GM12878 (cell line): ENCODE results near the gene TET1. TPM values are rescaled to one million over a fixed set of nuclear protein-coding genes. Genes with fewer than 3 reads are reported as not detected.

Experiments used
- HDAC2 ChIP-seq: fragments of 200-600 bp; sonication (generic); IDR thresholded peaks from 2 replicates; pipeline ENCODE4 v1.6.1; 2017
- KLF5 ChIP-seq: fragments of 450-650 bp; IDR thresholded peaks from 2 replicates; pipeline ENCODE4 v1.6.1; 2014; ENCODE audit warnings: mild to moderate bottlenecking; ENCODE audit not compliant: partially characterized antibody
- LARP7 ChIP-seq: fragments of 450-650 bp; IDR thresholded peaks from 2 replicates; pipeline ENCODE4 v1.6.1; 2017; ENCODE audit warnings: mild to moderate bottlenecking
- MEF2B ChIP-seq: fragments of 450-650 bp; IDR thresholded peaks from 2 replicates; pipeline ENCODE4 v1.6.1; 2018; ENCODE audit warnings: mild to moderate bottlenecking, moderate library complexity; ENCODE audit not compliant: partially characterized antibody, poor library complexity, severe bottlenecking
- MTA2 ChIP-seq: fragments of 450-650 bp; IDR thresholded peaks from 2 replicates; pipeline ENCODE4 v1.6.1; 2016; ENCODE audit warnings: low read depth, mild to moderate bottlenecking, moderate library complexity
- MTA3 ChIP-seq: IDR thresholded peaks from 2 replicates; pipeline ENCODE4 v1.6.1; 2012; ENCODE audit warnings: low read length, inconsistent platforms, borderline replicate concordance
- MXI1 ChIP-seq: fragments of 150-350 bp; IDR thresholded peaks from 2 replicates; pipeline ENCODE4 v1.6.1; 2011; ENCODE audit warnings: low read depth, mild to moderate bottlenecking, inconsistent platforms, low read length, improper control_type of control experiment
- MYB ChIP-seq: fragments of 150-350 bp; IDR thresholded peaks from 2 replicates; pipeline ENCODE4 v1.6.1; 2014; ENCODE audit warnings: mild to moderate bottlenecking, low read depth, low read length, borderline replicate concordance
- MYC ChIP-seq: IDR thresholded peaks from 2 replicates; pipeline ENCODE4 v1.6.1; 2011; ENCODE audit warnings: mild to moderate bottlenecking, low read length, moderate library complexity, inconsistent platforms; ENCODE audit not compliant: insufficient read depth, insufficient replicate concordance, insufficient read length, severe bottlenecking
- NBN ChIP-seq: fragments of 450-650 bp; IDR thresholded peaks from 2 replicates; pipeline ENCODE4 v1.6.1; 2016
- NFYB ChIP-seq: IDR thresholded peaks from 2 replicates; pipeline ENCODE4 v1.6.1; 2011; ENCODE audit warnings: low read depth, mild to moderate bottlenecking, low read length, improper control_type of control experiment, moderate library complexity; ENCODE audit not compliant: insufficient read depth
- NR2C1 ChIP-seq: fragments of 450-650 bp; IDR thresholded peaks from 2 replicates; pipeline ENCODE4 v1.6.1; 2017; ENCODE audit warnings: antibody characterized with exemption, mild to moderate bottlenecking, moderate library complexity
- NRF1 ChIP-seq: conservative IDR thresholded peaks from 2 replicates; pipeline ENCODE4 v1.6.1; 2011; ENCODE audit warnings: mild to moderate bottlenecking, low read depth, low read length, improper control_type of control experiment
- POLR2A ChIP-seq: IDR thresholded peaks from 2 replicates; pipeline ENCODE4 v1.6.1; 2011; ENCODE audit warnings: low read depth, mild to moderate bottlenecking, low read length
- SIN3A ChIP-seq: IDR thresholded peaks from 2 replicates; pipeline ENCODE4 v1.6.1; 2012; ENCODE audit warnings: low read depth, low read length, improper control_type of control experiment
- SMARCA5 ChIP-seq: fragments of 450-650 bp; IDR thresholded peaks from 2 replicates; pipeline ENCODE4 v1.6.1; 2017; ENCODE audit warnings: mild to moderate bottlenecking
- SUPT20H ChIP-seq: IDR thresholded peaks from 2 replicates; pipeline ENCODE4 v1.6.1; 2011; ENCODE audit warnings: low read depth, mild to moderate bottlenecking, low read length, moderate library complexity, borderline replicate concordance; ENCODE audit not compliant: control insufficient read depth
- ZNF24 ChIP-seq: fragments of 450-650 bp; IDR thresholded peaks from 2 replicates; pipeline ENCODE4 v1.6.1; 2017; ENCODE audit warnings: antibody characterized with exemption, mild to moderate bottlenecking
- ZZZ3 ChIP-seq: IDR thresholded peaks from 2 replicates; pipeline ENCODE4 v1.6.1; 2011; ENCODE audit warnings: low read depth; ENCODE audit not compliant: control insufficient read depth, insufficient read length
- polyA plus RNA-seq, 11 experiments: library from polyadenylated mRNA; depleted of rRNA in 4 of 11; unstranded in 6 of 11; stranded (reverse) in 5 of 11; fragments of >200 nt; fragmentation: Nextera tagmentation in 4 of 11; fragmentation: Illumina TruSeq in 1 of 11; extraction: Ambion mirVana in 4 of 11; extraction: Trizol in 1 of 11; gene quantifications; 1 replicate in 1 of 11; 2 replicates in 10 of 11; pipeline versions ENCODE4 v1.2.1 to v1.2.3, GENCODE V29; 2011 to 2016; ENCODE audit warnings: inconsistent platforms in 2 of 11, missing spikeins in 2 of 11, low read depth in 1 of 11
- total RNA-seq, 4 experiments: library from RNA; depleted of rRNA in 3 of 4; stranded (reverse); fragments of >200 nt in 3 of 4; fragmentation: Illumina TruSeq in 1 of 4; extraction: Trizol in 1 of 4; gene quantifications; 2 replicates each; pipeline versions ENCODE4 v1.2.1 to v1.2.3, GENCODE V29; 2013 to 2021
- TF ChIP-seq, protein P1 (sequence below): fragments of 450-650 bp; conservative IDR thresholded peaks from 2 replicates; pipeline ENCODE4 v1.6.1; 2017; ENCODE audit warnings: mild to moderate bottlenecking, moderate library complexity
- TF ChIP-seq, protein P2 (sequence below): fragments of 450-650 bp; IDR thresholded peaks from 2 replicates; pipeline ENCODE4 v1.6.1; 2017; ENCODE audit warnings: mild to moderate bottlenecking, low read depth, inconsistent platforms; ENCODE audit not compliant: poor library complexity, severe bottlenecking
- TF ChIP-seq, protein P3 (sequence below): fragments of 450-650 bp; IDR thresholded peaks from 2 replicates; pipeline ENCODE4 v1.6.1; 2018; ENCODE audit warnings: mild to moderate bottlenecking, low read depth, moderate library complexity; ENCODE audit not compliant: partially characterized antibody

Gene TET1
- total and polyA plus RNA-seq, 10 of the 15 experiments (the other 5 are each of a cell fraction or from before 2014, with no cell fraction given) = 0.22 to 1.4 (median 0.60) TPM

DNA sequence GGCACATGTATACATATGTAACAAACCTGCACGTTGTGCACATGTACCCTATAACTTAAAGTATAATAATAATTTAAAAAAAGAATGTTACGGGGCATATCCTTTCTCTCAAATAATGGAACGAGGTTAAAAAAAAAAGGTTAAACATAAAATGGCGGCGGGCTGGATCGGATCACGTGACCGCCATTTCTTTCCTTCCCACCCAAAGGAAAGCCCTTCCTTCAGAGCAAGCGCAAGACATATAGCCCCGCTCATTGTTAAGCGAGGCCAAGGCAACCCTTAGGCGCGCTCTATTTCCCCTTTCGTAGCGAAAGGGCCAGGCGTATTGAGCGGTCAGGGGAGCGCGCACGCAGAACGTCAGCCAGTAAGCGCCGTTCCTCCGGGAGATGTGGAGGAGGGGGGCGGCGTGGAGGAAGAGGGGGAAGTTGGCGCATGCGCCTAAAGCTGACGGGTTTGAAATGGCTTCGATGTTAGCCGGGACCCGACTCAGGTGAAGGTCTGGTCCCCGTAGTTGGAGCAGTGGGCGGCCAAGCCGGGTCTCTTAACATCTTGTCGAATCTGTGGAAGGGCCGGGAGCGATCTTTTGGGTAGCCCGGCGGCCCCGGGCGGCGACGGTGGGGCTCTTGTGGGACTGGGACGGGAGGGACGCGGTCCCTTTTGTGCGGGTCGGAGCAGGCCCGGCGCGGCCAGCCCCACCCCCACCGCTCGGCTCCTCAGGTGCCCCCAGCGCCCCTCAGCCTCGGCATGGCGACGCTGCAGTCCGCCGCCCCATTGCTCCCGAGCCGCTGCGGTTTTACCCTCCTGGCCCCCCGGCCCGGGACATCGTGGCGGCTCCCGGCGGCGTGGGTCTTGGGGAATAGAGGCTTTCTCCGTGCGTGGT, 160.9 kb downstream of the TET1 start, which contains the start of gene CCAR1 (continued):
- TF ChIP-seq NRF1 (peak; percentile 24; the same call in 1 of the 2 replicates), MEF2B (no peak), MYC (peak; percentile 53), POLR2A (peak; percentile 86), LARP7 (peak; percentile 73), ZNF24 (peak; percentile 46; the same call in 1 of the 2 replicates), KLF5 (peak; percentile 16), SUPT20H (no peak), NBN (peak; percentile 85), SIN3A (no peak), MXI1 (0 out of 2 replicates have a peak, but pooled peaks have one; percentile 36), SMARCA5 (0 out of 2 replicates have a peak, but pooled peaks have one; percentile 52), NFYB (peak; percentile 29; the same call in 1 of the 2 replicates), ZZZ3 (no peak), MYB (no peak), HDAC2 (no peak), NR2C1 (no peak), MTA3 (no peak), MTA2 (no peak)
- TF ChIP-seq, protein P1, sequence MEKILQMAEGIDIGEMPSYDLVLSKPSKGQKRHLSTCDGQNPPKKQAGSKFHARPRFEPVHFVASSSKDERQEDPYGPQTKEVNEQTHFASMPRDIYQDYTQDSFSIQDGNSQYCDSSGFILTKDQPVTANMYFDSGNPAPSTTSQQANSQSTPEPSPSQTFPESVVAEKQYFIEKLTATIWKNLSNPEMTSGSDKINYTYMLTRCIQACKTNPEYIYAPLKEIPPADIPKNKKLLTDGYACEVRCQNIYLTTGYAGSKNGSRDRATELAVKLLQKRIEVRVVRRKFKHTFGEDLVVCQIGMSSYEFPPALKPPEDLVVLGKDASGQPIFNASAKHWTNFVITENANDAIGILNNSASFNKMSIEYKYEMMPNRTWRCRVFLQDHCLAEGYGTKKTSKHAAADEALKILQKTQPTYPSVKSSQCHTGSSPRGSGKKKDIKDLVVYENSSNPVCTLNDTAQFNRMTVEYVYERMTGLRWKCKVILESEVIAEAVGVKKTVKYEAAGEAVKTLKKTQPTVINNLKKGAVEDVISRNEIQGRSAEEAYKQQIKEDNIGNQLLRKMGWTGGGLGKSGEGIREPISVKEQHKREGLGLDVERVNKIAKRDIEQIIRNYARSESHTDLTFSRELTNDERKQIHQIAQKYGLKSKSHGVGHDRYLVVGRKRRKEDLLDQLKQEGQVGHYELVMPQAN = peak; percentile 68
- TF ChIP-seq, protein P2, sequence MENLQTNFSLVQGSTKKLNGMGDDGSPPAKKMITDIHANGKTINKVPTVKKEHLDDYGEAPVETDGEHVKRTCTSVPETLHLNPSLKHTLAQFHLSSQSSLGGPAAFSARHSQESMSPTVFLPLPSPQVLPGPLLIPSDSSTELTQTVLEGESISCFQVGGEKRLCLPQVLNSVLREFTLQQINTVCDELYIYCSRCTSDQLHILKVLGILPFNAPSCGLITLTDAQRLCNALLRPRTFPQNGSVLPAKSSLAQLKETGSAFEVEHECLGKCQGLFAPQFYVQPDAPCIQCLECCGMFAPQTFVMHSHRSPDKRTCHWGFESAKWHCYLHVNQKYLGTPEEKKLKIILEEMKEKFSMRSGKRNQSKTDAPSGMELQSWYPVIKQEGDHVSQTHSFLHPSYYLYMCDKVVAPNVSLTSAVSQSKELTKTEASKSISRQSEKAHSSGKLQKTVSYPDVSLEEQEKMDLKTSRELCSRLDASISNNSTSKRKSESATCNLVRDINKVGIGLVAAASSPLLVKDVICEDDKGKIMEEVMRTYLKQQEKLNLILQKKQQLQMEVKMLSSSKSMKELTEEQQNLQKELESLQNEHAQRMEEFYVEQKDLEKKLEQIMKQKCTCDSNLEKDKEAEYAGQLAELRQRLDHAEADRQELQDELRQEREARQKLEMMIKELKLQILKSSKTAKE = no peak
- TF ChIP-seq, protein P3, sequence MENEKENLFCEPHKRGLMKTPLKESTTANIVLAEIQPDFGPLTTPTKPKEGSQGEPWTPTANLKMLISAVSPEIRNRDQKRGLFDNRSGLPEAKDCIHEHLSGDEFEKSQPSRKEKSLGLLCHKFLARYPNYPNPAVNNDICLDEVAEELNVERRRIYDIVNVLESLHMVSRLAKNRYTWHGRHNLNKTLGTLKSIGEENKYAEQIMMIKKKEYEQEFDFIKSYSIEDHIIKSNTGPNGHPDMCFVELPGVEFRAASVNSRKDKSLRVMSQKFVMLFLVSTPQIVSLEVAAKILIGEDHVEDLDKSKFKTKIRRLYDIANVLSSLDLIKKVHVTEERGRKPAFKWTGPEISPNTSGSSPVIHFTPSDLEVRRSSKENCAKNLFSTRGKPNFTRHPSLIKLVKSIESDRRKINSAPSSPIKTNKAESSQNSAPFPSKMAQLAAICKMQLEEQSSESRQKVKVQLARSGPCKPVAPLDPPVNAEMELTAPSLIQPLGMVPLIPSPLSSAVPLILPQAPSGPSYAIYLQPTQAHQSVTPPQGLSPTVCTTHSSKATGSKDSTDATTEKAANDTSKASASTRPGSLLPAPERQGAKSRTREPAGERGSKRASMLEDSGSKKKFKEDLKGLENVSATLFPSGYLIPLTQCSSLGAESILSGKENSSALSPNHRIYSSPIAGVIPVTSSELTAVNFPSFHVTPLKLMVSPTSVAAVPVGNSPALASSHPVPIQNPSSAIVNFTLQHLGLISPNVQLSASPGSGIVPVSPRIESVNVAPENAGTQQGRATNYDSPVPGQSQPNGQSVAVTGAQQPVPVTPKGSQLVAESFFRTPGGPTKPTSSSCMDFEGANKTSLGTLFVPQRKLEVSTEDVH = no peak
